ENCODE measurements around the gene ZDHHC3. TPM values are rescaled to one million over a fixed set of nuclear protein-coding genes. Genes with fewer than 3 reads are reported as not detected.
"Not testable (repeated sequence)": the region's sequence is repeated elsewhere in the genome, so short reads cannot be mapped to it uniquely, and the experiment has no call there.

Gene ZDHHC3
- total RNA-seq, 1 experiment from 2014 or later, result 56.2 TPM

DNA sequence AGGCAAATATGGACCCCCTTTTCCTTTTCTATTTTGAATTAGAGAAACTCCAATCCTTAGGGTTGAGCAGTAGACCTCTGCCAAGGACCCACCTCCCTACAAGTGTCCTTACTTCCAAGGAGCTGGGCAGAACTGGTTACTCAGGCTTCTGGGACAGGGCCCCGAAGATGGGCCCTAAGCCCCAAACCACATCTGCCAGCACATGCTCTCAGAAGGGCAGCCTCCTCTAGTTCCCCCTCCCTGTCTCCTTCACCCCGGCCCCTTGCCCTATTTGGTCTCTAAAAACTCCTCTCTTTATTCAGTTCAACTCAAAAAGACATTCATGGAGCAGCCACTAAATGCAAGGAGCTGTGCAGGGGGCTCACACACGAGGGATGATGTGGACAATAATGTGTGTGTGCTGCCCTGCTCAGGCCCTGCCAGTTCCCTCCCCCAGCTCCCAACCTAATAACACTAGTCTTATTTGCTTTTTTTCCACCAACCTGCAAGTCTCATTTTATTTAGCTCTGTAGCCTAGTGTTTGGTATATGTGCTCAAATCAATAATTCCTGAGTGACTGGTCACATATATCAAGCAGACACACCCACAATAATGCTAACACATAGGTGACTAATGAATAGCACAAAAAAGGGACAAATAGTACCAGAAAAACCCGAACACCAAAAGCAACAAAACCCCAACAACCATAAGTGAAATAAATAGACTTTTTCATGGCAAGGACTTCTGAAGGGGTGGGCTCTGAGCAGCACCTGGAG, 12.2 kb downstream of the ZDHHC3 start:
- DNase-seq (ENCODE audit: low spot score), result no peak

DNA sequence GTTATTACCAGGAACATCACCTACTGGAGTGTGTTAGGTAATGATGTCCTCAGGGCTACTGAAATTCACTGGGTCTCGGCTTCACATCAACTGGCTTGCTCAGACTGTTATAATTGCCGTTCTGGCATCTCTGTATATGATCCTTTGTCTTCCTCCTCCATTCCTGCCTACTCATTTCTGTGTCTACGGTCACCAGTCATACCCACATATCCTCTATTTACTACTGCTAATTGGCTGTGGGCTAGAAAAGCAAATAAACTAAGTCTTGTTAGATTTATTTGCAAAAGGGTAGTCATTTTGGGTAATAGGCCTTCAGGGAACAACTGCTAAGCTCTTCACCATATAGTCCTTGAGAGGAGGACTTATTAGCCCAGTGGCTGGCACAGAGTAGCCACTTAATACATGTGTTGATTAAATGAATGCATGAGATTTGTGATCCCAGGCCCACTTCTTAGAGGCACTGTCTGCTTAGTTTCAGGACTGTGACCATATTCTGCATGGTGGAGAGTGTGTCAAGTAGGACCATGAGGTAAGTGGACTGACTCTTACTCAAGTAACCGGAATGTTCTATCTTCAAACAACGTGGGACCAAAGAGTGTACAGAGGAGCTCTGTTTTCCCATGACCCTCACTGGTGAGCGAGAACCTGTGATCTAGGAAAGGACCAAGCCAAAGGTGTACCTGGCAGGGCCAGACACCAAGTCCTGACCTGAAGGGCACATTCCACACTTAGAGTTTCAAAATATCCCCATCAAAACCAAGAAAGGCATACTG, 13.2 kb downstream of the ZDHHC3 start:
- peak; percentile 18 for DNase-seq (ENCODE audit: low spot score)

- DNase-seq (ENCODE audit: low spot score), result no peak
These were observed 14.1 kb downstream of the ZDHHC3 start for GRCh38 chr3:44961888-44962287.

DNA sequence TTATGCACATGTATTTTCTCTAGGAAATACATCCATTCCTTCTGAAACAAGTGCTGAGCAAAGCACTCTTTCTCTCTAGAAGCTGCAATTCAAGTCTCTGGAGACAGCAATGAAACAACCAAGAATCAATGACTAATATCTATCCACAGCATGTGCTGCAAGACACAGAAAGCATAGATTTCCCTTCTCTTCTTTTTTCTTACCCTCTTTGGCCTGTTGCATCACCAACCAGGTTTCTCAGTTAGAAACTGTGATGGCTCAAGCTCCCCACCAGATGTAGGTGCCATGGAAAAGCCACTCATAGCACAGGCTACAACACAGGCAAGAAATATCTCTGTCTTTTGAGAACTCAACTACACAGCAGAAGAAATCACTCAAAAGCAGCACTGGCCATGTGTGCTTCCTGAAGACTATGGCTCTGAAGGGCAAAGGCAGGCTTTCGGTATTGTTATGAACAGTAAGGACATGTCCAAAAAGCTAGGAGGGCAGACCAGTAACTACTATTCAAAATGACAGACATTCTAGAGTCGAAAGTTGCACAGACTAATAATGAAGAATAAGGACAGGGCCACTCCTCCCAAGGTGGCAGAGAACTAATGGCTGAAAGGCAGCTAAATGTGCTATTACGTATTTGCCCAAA, 15.5 kb downstream of the ZDHHC3 start:
- no peak for DNase-seq (ENCODE audit: low spot score)

- no peak for DNase-seq (ENCODE audit: low spot score)
These were observed 17.6 kb downstream of the ZDHHC3 start for GRCh38 chr3:44958386-44958785.

GRCh38 chr3:44957986-44958385, 18.0 kb downstream of the ZDHHC3 start:
- no peak for DNase-seq (ENCODE audit: low spot score)

DNA sequence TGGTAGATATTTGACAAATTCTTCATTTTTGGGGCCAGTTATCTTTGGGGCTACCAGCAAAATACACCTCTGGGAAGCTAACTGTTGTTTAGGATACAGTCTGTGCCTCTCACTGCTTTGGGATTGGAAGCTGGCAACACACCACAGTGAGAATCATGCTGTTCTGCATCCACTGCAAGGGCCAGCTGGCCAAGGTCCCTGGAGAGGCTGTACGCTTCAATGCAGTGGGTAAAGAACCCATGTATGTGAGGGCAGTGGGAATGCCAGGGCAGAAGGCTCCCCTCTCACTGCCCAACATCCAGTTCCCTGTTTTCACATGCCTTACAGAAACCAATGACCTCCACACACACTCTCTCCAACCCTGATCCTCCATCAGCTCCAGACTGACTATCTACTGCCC, 20.1 kb downstream of the ZDHHC3 start:
- DNase-seq (ENCODE audit: low spot score), result no peak

GRCh38 chr3:44954962-44955361, 21.0 kb downstream of the ZDHHC3 start:
- peak; percentile 39 for DNase-seq (ENCODE audit: low spot score)

- no peak for DNase-seq (ENCODE audit: low spot score)
These were observed 21.7 kb downstream of the ZDHHC3 start for GRCh38 chr3:44954304-44954703.

- no peak for DNase-seq (ENCODE audit: low spot score)
These were observed 23.3 kb downstream of the ZDHHC3 start for GRCh38 chr3:44952689-44953088.

DNA sequence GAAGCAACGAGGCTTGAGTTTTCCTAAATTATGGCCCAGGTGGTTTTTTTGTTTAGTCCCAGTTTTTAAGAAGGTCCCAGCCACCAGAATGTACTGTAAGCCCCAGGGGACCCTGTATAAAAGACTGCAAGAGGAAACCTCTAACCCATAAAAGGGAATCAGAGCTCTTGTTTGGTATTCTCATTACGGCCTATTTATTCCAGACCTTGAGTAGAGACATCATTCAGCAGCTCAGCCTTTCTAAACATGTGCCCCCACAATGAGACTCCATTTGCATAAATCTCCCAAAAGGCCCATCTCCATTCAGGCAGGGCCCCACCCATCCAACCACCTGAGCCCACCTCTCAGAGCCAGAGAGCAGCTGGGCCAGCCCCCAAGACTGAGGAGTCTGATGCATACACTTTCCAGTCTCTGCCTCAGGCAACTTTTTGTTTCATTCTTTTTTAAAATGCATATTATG, 25.7 kb downstream of the ZDHHC3 start:
- no peak for DNase-seq (ENCODE audit: low spot score)

DNA sequence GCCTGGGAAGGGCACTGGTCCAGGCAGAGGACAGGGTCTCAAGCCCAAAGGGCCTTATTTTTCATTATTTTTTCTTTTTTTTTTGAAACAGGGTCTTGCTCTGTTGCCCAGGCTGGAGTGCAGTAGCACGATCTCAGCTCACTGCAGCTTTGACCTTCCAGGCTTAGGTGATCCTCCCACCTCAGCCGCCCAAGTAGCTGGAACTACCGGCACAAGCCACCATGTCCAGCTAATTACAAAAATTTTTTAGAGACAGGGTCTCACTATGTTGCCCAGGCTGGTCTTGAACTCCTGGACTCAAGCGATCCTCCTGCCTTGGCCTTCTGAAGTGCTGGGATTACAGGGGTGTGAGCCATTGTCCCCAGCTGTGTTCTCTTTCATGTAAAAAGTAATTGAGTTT, 26.2 kb downstream of the ZDHHC3 start:
- not testable (repeated sequence) for DNase-seq (ENCODE audit: low spot score)

DNA sequence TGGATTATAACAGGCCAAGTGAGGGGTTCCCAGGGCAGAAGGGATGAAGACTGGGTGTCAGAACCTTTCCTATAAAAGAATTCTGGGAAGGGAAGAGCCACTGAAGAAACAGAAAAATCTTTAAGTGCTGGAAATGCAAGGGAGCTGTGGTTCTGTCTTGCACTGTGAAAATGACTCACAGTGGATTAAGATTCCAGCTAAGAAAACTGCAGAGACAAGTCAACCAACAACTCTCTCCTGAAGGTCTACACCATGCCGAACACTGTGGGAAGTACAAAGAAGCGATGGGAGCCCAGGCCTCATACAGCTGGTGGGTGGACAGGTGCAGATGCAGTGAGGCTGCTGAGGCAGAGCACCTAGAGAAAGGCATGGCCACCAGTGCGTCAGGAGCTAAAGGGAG, 27.7 kb downstream of the ZDHHC3 start:
- DNase-seq (ENCODE audit: low spot score), result no peak

DNA sequence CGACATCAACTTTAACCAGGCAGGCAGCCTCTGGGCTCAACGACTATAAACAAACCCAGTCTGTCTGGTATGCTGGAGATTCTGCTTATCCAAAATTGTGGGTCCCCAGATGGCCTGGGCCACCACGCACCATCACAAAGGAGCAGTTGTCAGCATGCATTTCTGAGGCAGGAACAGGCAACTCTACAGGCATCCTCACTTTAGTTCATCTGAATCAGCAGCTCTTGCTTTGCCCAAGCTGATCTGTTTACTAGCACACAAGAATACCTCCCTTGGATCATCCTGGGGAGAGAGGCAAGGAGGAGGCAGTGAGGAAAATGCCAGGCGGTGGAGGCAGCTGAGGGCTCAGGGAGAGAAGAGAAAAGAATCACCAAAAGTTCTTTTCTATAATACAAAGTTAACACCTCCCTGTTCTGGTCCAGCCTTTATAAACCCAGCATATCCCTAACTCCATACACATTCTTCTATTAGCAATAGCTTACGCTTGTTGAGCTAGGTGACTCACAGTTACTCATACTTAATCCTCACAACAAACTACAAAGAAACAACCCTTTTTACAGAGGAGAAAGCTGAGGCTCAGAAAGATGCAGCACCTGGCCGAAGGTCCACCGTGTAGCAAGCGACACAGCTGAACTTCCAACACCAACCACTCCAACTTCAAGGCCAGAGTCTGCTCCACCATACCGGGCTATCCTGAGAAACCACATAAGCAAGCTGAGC, 33.6 kb downstream of the ZDHHC3 start:
- DNase-seq (ENCODE audit: low spot score), result peak; percentile 40

GRCh38 chr3:44939581-44940036, 36.4 kb downstream of the ZDHHC3 start:
- no peak for DNase-seq (ENCODE audit: low spot score)

DNA sequence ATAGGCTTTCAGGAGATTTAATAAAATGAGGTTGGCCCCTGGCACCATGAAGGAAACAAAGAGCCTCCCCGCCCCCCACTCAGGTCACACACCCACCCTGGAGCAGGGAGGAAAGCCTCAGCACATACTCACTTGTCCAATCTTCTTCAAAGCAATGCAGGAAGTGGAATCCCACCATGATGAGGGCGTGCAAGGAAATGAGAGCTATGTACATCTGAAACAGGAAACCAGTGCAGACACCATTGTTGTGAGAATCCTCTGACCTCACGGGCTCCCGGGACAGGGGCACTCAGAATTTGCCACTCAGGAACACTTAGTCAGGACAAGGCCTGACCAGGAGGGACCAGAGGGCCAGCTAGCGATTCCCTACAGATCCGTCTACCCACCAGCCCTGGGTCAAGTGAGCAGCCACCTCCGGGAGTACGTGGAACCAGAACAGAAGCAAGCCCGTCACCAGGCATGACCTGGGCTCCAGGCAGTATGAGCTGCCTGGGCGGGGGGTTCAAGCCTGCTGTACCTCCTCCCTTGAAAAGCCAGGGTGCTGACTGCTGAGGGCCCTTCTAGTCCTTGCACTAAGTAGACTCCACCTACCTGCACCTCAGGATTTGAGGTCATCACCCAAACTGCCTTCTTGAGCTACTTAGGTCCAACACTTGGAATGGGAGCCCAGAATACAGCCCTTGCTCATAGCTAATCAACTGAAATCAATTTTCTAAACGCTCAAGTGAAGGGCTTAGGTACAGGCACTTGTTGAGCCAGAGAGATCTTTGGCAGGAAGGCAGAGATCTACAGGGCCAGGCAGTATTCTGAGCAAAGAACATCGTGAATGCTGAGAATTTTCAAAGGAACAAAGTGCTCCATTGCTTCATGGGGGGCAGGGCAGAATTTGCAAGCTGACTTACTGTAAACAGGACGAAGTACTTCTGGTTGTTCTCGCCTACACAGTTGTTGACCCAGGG, 42.7 kb downstream of the ZDHHC3 start:
- DNase-seq (ENCODE audit: low spot score), result no peak

DNA sequence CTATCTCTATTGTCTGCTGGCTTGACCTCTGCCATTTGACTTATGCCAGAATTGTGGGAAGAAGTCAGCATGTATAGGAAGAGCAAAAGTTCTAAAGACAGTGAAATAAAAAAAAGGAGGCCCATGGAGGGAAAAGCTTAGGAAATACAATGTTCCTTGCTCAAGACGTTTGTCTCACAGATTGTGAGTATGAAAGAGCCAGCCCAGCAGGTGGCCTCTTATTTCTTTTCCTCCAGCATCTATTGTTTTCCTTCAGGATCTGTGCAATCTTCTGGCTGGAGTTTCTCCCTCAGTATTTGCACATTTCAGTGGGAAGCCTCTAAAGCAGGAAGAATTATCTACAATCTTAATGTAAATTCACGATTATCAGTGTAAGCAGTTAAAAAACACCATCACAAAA, 43.7 kb downstream of the ZDHHC3 start:
- no peak for DNase-seq (ENCODE audit: low spot score)

DNA sequence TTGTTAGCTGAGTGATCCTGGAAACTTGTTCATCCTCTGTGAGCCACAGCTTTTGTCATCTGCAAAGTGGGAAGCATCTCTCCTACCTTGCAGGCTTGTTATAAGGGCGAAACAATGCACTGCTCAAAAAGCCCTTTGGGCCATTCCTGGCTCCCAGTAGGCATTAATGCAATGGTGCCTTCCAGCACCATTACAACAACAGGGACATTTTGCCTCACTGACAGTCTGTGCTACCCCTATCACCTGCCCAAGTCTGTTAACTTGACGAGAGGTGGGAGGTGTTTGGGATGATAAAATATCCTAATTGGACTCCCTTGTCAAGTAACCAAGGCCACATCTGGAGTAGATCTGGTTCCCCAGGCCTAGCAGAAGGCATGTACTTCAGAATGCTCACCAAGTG, 44.2 kb downstream of the ZDHHC3 start:
- DNase-seq (ENCODE audit: low spot score), result no peak

GRCh38 chr3:44930911-44931310, 45.1 kb downstream of the ZDHHC3 start:
- no peak for DNase-seq (ENCODE audit: low spot score)

GRCh38 chr3:44929782-44930181, 46.2 kb downstream of the ZDHHC3 start:
- no peak for DNase-seq (ENCODE audit: low spot score)

DNA sequence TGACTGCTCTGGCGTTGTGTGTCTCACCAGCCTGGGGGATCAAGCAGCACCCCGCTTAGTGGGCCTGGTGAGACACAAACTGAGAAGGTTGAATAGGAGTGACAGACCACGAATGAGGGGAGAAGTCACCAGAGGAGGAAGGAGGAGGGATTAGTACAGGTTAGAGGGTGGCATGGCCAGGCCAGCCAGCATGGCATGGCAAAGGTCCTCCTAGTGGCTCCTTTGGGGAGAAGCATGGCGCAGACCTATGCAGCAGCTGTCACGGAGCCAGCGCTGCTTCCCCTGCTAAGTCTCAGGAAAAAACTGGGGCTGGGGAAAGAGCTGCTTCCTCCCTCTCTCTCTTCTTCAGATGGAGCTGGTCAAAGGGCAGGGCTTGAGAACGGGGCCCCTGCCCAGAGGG, 48.6 kb downstream of the ZDHHC3 start:
- DNase-seq (ENCODE audit: low spot score), result no peak
